MM.1S (cell line): Measurements from ENCODE around the gene TENM4.

Source experiments
- DNase-seq: peaks from one replicate; pipeline ENCODE4 v3.0.0-alpha.2; 2015
- H2AFZ ChIP-seq: fragments of 300-600 bp; sonication (generic); 2 replicates; pipeline ENCODE4 v1.6.0; 2016; ENCODE audit warnings: antibody characterized with exemption, low read length
- H3F3A ChIP-seq: fragments of 300-600 bp; sonication (generic); 2 replicates; pipeline ENCODE4 v1.6.1; 2016; ENCODE audit warnings: mild to moderate bottlenecking, antibody characterized with exemption, low read length, moderate library complexity, mixed read lengths; ENCODE audit not compliant: insufficient read depth
- H3K27ac ChIP-seq: fragments of 300-600 bp; sonication (generic); 2 replicates; pipeline ENCODE4 v1.5.1; 2016; ENCODE audit warnings: mild to moderate bottlenecking, low read length
- H3K27me3 ChIP-seq: fragments of 300-600 bp; sonication (generic); replicated peaks from 2 replicates; pipeline ENCODE4 v1.6.0; 2016; ENCODE audit warnings: low read length; ENCODE audit not compliant: insufficient read depth
- H3K36me3 ChIP-seq: fragments of 300-600 bp; sonication (generic); replicated peaks from 2 replicates; pipeline ENCODE4 v1.6.1; 2016; ENCODE audit warnings: mild to moderate bottlenecking, low read length, mixed read lengths; ENCODE audit not compliant: insufficient read depth
- H3K4me1 ChIP-seq: fragments of 300-600 bp; sonication (generic); 2 replicates; pipeline ENCODE4 v1.6.1; 2016; ENCODE audit warnings: low read length, mixed read lengths
- H3K4me2 ChIP-seq: fragments of 300-600 bp; sonication (generic); 2 replicates; pipeline ENCODE4 v1.6.0; 2016; ENCODE audit warnings: low read depth, low read length
- H3K4me3 ChIP-seq: fragments of 300-600 bp; sonication (generic); 2 replicates; pipeline ENCODE4 v1.5.1; 2016; ENCODE audit warnings: low read length, mixed read lengths
- H3K79me2 ChIP-seq: fragments of 300-600 bp; sonication (generic); 2 replicates; pipeline ENCODE4 v1.6.1; 2016; ENCODE audit warnings: mixed run types, low read length, mixed read lengths
- H3K9ac ChIP-seq: fragments of 300-600 bp; sonication (generic); 2 replicates; pipeline ENCODE4 v1.6.1; 2016; ENCODE audit warnings: low read length, mixed read lengths
- H3K9me2 ChIP-seq: fragments of 300-600 bp; sonication (generic); replicated peaks from 2 replicates; pipeline ENCODE4 v1.6.1; 2016; ENCODE audit warnings: mild to moderate bottlenecking, low read length, mixed read lengths; ENCODE audit not compliant: insufficient read depth
- H3K9me3 ChIP-seq: fragments of 300-600 bp; sonication (generic); replicated peaks from 2 replicates; pipeline ENCODE4 v1.6.1; 2016; ENCODE audit warnings: mild to moderate bottlenecking, low read length, mixed read lengths; ENCODE audit not compliant: insufficient read depth
- H4K20me1 ChIP-seq: fragments of 300-600 bp; sonication (generic); 2 replicates; pipeline ENCODE4 v1.6.1; 2016; ENCODE audit warnings: mild to moderate bottlenecking, low read length, moderate library complexity, mixed read lengths; ENCODE audit not compliant: insufficient read depth
- CTCF ChIP-seq: fragments of 300-600 bp; sonication (generic); IDR thresholded peaks from 2 replicates; pipeline ENCODE4 v1.5.1; 2016; ENCODE audit warnings: antibody characterized with exemption, low read length, mixed read lengths
- EZH2 ChIP-seq: fragments of 300-600 bp; sonication (generic); optimal IDR thresholded peaks from 2 replicates; pipeline ENCODE3; 2017; ENCODE audit warnings: low read depth, mild to moderate bottlenecking, antibody characterized with exemption, low read length, mixed read lengths
- EZH2phosphoT487 ChIP-seq: fragments of 300-600 bp; sonication (generic); IDR thresholded peaks from 2 replicates; pipeline ENCODE4 v1.6.1; 2018; ENCODE audit warnings: antibody characterized with exemption, low read length

The TENM4 gene

GRCh38 chr11:79291948-79292347 is 148.9 kb downstream of the TENM4 start:
- Histone ChIP-seq H3K9me3 (no peaks in the 10 kb centered on the region), H3K27me3 (no peaks in the 10 kb centered on the region), H3K9ac (no peak overlapping the region), H3K36me3 (no peaks in the 10 kb centered on the region), H3K9me2 (no peaks in the 10 kb centered on the region), H3K27ac (no peak overlapping the region), H3K4me2 (no peak overlapping the region), H3K79me2 (no peaks in the 10 kb centered on the region), H3K4me1 (no peaks in the 10 kb centered on the region), H2AFZ (no peak overlapping the region), H3F3A (no peaks in the 10 kb centered on the region), H4K20me1 (no peaks in the 10 kb centered on the region), H3K4me3 (no peak overlapping the region)
- no peak for DNase-seq
- TF ChIP-seq CTCF (no peak), EZH2 (no peak), EZH2phosphoT487 (no peak)

GRCh38 chr11:79290761-79291160 is 150.1 kb downstream of the TENM4 start:
- Histone ChIP-seq H3K27me3 (no peaks in the 10 kb centered on the region), H3K9me3 (no peaks in the 10 kb centered on the region), H3F3A (no peaks in the 10 kb centered on the region), H3K27ac (no peak overlapping the region), H3K9ac (no peak overlapping the region), H3K36me3 (no peaks in the 10 kb centered on the region), H3K79me2 (no peaks in the 10 kb centered on the region), H3K4me1 (no peaks in the 10 kb centered on the region), H2AFZ (no peak overlapping the region), H3K9me2 (no peaks in the 10 kb centered on the region), H3K4me3 (no peak overlapping the region), H3K4me2 (no peak overlapping the region), H4K20me1 (no peaks in the 10 kb centered on the region)
- TF ChIP-seq EZH2phosphoT487 (no peak), EZH2 (no peak), CTCF (no peak)
- no peak for DNase-seq

GRCh38 chr11:79287952-79288351 is 152.9 kb downstream of the TENM4 start:
- H3F3A ChIP-seq: no peaks in the 10 kb centered on the region
- no peak for DNase-seq

More at GRCh38 chr11:79287952-79288351, 152.9 kb downstream of the TENM4 start:
- H3K27ac ChIP-seq: no peak overlapping the region
- no peaks in the 10 kb centered on the region for H3K36me3 ChIP-seq
- H3K4me1 ChIP-seq: no peaks in the 10 kb centered on the region
- H3K4me3 ChIP-seq: no peak overlapping the region
- H3K9me3 ChIP-seq: no peaks in the 10 kb centered on the region
- no peak overlapping the region for H2AFZ ChIP-seq
- no peaks in the 10 kb centered on the region for H4K20me1 ChIP-seq
- H3K4me2 ChIP-seq: no peak overlapping the region
- no peaks in the 10 kb centered on the region for H3K27me3 ChIP-seq
- H3K9ac ChIP-seq: no peak overlapping the region
- no peak for TF ChIP-seq EZH2
- TF ChIP-seq EZH2phosphoT487: no peak
- TF ChIP-seq CTCF: no peak
- H3K9me2 ChIP-seq: no peaks in the 10 kb centered on the region
- no peaks in the 10 kb centered on the region for H3K79me2 ChIP-seq
